HCT116 (cell line): ENCODE data around the gene UBE2M.

Experiments
- CEBPB ChIP-seq: IDR thresholded peaks from 2 replicates; pipeline ENCODE4 v1.6.1; 2012; ENCODE audit warnings: low read depth
- CTCF ChIP-seq, 3 experiments: fragments of 200-600 bp in 1 of 3; sonication (generic) in 1 of 3; IDR thresholded peaks in 2 of 3; conservative IDR thresholded peaks in 1 of 3; 2 replicates each; pipeline ENCODE4 v1.5.1; 2012 to 2017; ENCODE audit warnings: low read depth in 2 of 3, low read length in 2 of 3, antibody characterized with exemption in 1 of 3, borderline replicate concordance in 1 of 3, control low read depth in 1 of 3, mild to moderate bottlenecking in 1 of 3, mixed read lengths in 1 of 3, mixed run types in 1 of 3, moderate library complexity in 1 of 3; ENCODE audit not compliant: insufficient read depth in 1 of 3
- ELF1 ChIP-seq: IDR thresholded peaks from 2 replicates; pipeline ENCODE4 v1.6.1; 2012; ENCODE audit warnings: low read depth, borderline replicate concordance
- EZH2 ChIP-seq: fragments of 200-600 bp; sonication (generic); IDR thresholded peaks from 2 replicates; pipeline ENCODE4 v1.6.1; 2017; ENCODE audit warnings: antibody characterized with exemption, mixed run types
- EZH2phosphoT487 ChIP-seq: fragments of 200-600 bp; IDR thresholded peaks from 2 replicates; pipeline ENCODE4 v1.6.1; 2018; ENCODE audit warnings: antibody characterized with exemption, borderline replicate concordance
- POLR2A ChIP-seq: IDR thresholded peaks from 2 replicates; pipeline ENCODE4 v1.7.0; 2011; ENCODE audit warnings: borderline replicate concordance; ENCODE audit not compliant: insufficient read depth, insufficient read length; ENCODE audit errors: extremely low read depth
- POLR2AphosphoS5 ChIP-seq: IDR thresholded peaks from 2 replicates; pipeline ENCODE4 v1.6.1; 2011; ENCODE audit warnings: mild to moderate bottlenecking, low read depth, low read length, moderate library complexity
- TCF7L2 ChIP-seq: IDR thresholded peaks from 2 replicates; pipeline ENCODE4 v1.7.0; 2011; ENCODE audit warnings: borderline replicate concordance, inconsistent platforms; ENCODE audit not compliant: insufficient read depth, insufficient read length; ENCODE audit errors: extremely low read depth
- YY1 ChIP-seq: IDR thresholded peaks from 2 replicates; pipeline ENCODE4 v1.6.1; 2011; ENCODE audit warnings: low read length, low read depth, moderate library complexity, mild to moderate bottlenecking; ENCODE audit not compliant: insufficient replicate concordance; ENCODE audit errors: extremely low read depth

- TF ChIP-seq POLR2A (no peak), EZH2 (no peak), YY1 (peak; percentile 80), CTCF (IDR thresholded peaks at IDR 0.05 in 2 of 3, conservative IDR thresholded peaks at IDR 0.05 in 1 of 3; ENCODE audit: borderline replicate concordance in 1 of 3, insufficient read depth in 1 of 3, low read depth in 2 of 3, low read length in 2 of 3) (no peak), POLR2AphosphoS5 (peak; percentile 68; the same call in 1 of the 2 replicates), TCF7L2 (no peak), CEBPB (no peak), EZH2phosphoT487 (no peak), ELF1 (no peak; the same call in 1 of the 2 replicates)
Measured at GRCh38 chr19:58572026-58572817, 13.8 kb upstream of the UBE2M start.
